ENCODE results near the gene SIPA1L3. TPM values are rescaled to one million over a fixed set of nuclear protein-coding genes. Genes with fewer than 3 reads are reported as not detected.

Gene SIPA1L3
- total RNA-seq, 1 donor from 2014 or later: 66.7 TPM

- DNase-seq (ENCODE audit: low read depth): no peak
- H3K4me3 ChIP-seq (ENCODE audit: low read depth, low read length): no peak overlapping the region
- no peak for TF ChIP-seq CTCF (conservative IDR thresholded peaks at IDR 0.05; ENCODE audit: low read depth, low read length)
These were observed 340.8 kb downstream of the SIPA1L3 start for GRCh38 chr19:38247734-38248268.

- H3K4me3 ChIP-seq (ENCODE audit: low read depth, low read length): no peak overlapping the region
- DNase-seq (ENCODE audit: low read depth): no peak
- TF ChIP-seq CTCF (conservative IDR thresholded peaks at IDR 0.05; ENCODE audit: low read depth, low read length): no peak
These were observed 341.4 kb downstream of the SIPA1L3 start for GRCh38 chr19:38248421-38248820.

GRCh38 chr19:38250428-38250820 lies 343.4 kb downstream of the SIPA1L3 start:
- DNase-seq (ENCODE audit: low read depth): no peak
- H3K4me3 ChIP-seq (ENCODE audit: low read depth, low read length): no peak overlapping the region
- no peak for TF ChIP-seq CTCF (conservative IDR thresholded peaks at IDR 0.05; ENCODE audit: low read depth, low read length)

- no peak overlapping the region for H3K4me3 ChIP-seq (ENCODE audit: low read depth, low read length)
- no peak for TF ChIP-seq CTCF (conservative IDR thresholded peaks at IDR 0.05; ENCODE audit: low read depth, low read length)
- DNase-seq (ENCODE audit: low read depth): no peak
These were observed 344.0 kb downstream of the SIPA1L3 start for GRCh38 chr19:38250821-38251563.

- DNase-seq (ENCODE audit: low read depth): no peak
- no peak for TF ChIP-seq CTCF (conservative IDR thresholded peaks at IDR 0.05; ENCODE audit: low read depth, low read length)
- H3K4me3 ChIP-seq (ENCODE audit: low read depth, low read length): no peak overlapping the region
These were observed 344.6 kb downstream of the SIPA1L3 start for GRCh38 chr19:38251564-38252051.

- TF ChIP-seq CTCF (conservative IDR thresholded peaks at IDR 0.05; ENCODE audit: low read depth, low read length): no peak
These were observed 345.4 kb downstream of the SIPA1L3 start for GRCh38 chr19:38252385-38252784.

More at GRCh38 chr19:38252385-38252784, 345.4 kb downstream of the SIPA1L3 start:
- no peak overlapping the region for H3K4me3 ChIP-seq (ENCODE audit: low read depth, low read length)
- no peak for DNase-seq (ENCODE audit: low read depth)

Data from epithelial cell of proximal tubule (primary cell).